GM12875 (cell line): ENCODE results near the gene FADS3.

Source experiments
- H3K4me3 ChIP-seq: one replicate; pipeline ENCODE4 v1.5.1; 2011; ENCODE audit warnings: low read depth, low read length, control low read depth
- TF ChIP-seq, protein P1 (sequence below): IDR thresholded peaks from 2 replicates; pipeline ENCODE4 v1.5.1; 2011; ENCODE audit warnings: low read depth, mild to moderate bottlenecking, control low read depth, inconsistent platforms, low read length, moderate library complexity, borderline replicate concordance; ENCODE audit not compliant: insufficient read depth

The FADS3 gene

DNA sequence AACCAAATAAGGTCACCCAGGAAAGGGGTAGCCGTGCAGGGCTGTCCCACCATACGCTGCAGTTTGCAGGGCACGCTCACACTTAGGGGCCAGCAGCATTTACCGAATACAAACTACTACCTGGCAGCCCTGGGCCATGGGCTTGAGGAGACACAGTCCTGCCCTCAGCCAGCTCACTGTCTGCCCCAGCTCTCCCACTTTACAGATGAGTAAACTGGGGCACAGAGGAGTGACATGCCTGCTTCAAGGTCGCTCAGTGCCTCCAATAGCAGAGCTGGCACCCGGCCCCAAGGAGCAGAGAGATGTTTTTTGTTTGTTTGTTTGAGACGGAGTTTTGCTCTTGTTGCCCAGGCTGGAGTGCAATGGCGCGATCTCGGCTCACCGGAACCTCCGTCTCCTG is 2.8 kb downstream of the FADS3 start:
- H3K4me3 ChIP-seq, result no peak overlapping the region
- TF ChIP-seq, protein P1, sequence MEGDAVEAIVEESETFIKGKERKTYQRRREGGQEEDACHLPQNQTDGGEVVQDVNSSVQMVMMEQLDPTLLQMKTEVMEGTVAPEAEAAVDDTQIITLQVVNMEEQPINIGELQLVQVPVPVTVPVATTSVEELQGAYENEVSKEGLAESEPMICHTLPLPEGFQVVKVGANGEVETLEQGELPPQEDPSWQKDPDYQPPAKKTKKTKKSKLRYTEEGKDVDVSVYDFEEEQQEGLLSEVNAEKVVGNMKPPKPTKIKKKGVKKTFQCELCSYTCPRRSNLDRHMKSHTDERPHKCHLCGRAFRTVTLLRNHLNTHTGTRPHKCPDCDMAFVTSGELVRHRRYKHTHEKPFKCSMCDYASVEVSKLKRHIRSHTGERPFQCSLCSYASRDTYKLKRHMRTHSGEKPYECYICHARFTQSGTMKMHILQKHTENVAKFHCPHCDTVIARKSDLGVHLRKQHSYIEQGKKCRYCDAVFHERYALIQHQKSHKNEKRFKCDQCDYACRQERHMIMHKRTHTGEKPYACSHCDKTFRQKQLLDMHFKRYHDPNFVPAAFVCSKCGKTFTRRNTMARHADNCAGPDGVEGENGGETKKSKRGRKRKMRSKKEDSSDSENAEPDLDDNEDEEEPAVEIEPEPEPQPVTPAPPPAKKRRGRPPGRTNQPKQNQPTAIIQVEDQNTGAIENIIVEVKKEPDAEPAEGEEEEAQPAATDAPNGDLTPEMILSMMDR, result no peak

DNA sequence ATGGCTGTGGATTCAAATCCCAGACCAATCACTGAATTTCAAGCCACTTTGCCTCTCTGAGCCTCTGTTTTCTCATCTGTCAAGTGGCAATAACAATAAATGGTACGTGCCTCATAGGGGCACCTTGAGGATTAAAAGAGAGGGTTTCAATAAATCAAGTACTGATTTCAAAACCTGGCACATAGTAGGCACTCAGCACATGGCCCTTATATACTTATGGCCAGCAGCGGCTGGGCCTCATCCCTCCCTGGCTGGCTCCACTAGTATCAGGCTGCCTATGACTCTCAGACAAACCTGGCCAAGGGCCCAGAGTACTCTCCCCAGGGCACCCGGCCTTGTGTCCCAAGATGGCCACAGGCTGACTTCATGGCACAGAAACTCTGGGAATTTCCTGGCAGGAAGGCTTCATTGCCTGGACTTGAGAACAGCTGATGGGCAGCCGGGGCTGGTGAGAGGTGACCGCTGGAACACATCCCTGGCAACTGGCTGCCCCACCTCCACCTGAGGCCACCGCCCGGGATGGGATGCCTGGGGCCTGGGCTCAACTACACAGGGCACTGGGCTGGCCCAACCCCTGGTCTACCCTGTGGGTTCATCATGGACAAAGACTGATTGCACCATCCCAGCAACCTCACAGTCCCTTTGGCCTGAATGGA is 3.4 kb downstream of the FADS3 start:
- H3K4me3 ChIP-seq, result no peak overlapping the region
- TF ChIP-seq, protein P1, result no peak

DNA sequence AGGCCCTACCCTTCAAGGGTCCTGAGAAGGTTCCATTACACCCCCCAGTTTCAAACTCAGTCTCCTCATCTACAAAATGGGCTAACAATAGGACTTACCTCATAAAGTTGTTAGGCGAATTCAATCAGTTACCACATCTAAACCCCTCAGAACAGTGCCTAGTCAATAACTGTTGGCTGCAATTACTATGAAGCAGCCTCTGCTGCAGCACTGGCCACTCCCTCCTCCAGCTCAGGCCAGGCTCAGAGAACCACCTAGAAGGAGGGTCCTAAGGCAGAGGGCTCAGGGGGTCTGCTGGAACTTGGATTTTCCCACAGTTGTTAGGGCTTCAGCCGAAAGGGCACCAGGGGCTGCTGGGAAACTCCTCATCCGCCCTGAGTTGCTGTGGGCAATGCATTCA is 4.7 kb downstream of the FADS3 start:
- H3K4me3 ChIP-seq, result no peak overlapping the region
- TF ChIP-seq, protein P1, result no peak

DNA sequence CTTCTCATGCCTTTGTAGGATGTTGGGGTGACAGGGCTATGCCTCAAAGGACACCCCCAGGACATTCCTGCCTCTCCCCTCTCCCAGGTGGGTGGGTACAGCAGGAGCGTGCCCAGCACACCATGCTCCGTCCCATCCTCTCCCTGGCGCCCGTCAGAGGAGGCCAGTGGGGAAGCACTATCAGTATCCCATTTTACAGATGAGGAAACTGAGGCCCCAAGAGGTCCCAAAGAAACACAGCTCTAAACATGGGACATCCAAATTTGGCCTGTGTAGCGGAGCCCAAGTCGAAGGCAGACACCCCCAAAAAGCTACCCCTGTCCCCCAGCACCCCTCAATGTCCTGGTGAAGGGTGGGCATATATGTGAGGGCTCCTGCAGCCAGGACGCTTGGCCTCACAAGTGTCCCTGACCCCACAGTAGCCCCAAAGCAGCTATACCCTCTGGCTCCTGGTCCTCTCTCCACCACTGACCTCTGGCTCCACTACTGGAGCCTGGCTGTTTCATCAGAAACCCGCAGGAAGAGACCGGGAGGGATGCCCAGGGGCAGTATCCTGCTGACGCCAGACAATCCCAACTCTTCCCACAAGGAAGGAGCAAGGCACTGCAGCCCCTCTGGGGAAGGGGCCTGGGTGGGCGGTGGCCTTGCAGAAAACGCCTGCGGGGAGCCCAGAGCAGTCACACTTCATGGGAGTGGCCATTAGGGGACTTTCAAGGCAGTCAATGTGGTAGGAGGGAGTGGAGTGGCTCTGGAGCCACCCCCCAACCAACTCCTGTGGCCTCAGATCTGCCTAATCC is 5.4 kb downstream of the FADS3 start:
- H3K4me3 ChIP-seq, result no peak overlapping the region
- TF ChIP-seq, protein P1, result no peak

DNA sequence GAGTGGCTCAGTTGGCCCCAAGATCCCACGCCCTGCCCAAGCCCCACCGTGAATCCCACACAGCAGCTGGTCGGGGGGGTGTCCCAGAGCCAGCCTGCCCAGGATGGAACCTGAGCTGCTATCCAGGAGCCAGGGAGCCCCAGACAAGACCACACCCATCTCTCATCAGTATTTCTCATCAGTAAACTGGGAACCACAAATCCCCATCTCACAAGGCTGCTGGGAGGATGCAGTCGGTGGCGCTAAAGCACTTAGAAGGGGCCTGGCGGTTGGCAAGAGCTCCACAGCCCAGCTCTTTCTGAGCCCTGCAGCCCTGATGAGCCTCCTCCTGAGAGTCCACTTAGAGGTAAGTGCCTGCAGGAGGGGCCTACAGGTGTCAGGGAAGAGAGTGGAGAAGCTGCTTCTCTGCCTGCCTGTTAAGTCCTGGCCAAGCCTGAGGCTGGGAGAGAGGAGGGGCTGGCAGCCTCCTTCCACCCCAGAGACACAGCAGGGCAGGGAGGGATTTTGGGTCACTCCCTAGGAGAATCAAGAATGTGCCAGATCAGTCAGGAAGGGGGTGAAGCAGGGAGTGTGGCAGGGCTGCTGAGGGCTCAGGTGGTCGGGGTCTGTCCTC is 6.1 kb downstream of the FADS3 start:
- H3K4me3 ChIP-seq, result no peak overlapping the region
- TF ChIP-seq, protein P1, result no peak

DNA sequence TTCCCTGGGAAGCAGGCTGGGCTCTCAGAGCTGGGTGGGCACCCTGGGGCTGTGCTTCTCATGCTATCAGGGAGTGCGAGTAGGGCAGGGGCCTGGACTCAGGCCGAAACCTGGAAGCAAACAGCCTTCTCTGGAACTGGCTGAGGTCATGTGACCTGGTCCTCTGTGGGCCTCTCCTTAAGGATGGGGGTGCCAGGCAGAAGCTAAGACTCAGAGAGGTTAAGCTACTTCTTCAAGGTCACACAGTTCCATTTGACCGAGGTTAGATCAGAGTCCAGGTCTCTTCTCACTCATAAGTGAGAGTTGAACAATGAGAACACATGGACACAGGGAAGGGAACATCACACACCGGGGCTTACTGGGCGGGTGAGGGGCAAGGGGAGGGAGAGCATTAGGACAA is 7.4 kb downstream of the FADS3 start:
- TF ChIP-seq, protein P1, result no peak
- no peak overlapping the region for H3K4me3 ChIP-seq

DNA sequence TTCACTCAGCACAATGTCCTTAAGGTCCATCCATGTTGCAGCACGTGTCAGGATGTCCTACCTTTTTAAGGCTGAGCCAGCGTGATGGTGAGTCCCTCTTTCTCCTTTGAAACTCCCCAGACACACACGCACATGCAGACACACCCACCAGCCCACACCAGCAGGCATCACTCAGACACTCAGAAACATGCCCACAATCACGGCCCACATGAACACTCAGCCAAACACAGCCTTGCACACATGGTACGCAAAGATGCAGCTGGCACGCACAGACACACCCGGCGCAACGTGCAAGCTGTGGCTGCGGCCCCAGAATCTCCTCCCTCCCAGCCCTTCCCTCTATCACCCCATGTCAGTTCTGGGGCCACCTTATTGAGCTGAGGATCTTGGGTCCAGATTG is 8.0 kb downstream of the FADS3 start:
- TF ChIP-seq, protein P1, result no peak
- no peak overlapping the region for H3K4me3 ChIP-seq
